Karpas-422 (cell line): Measurements from ENCODE around the gene C16orf87. TPM values are rescaled to one million over a fixed set of nuclear protein-coding genes. Genes with fewer than 3 reads are reported as not detected.

ENCODE experiments used
- DNase-seq: peaks from one replicate; pipeline ENCODE4 v3.0.0-alpha.2; 2015
- H2AFZ ChIP-seq: fragments of 200-600 bp; sonication (generic); 2 replicates; pipeline ENCODE4 v1.6.1; 2014; ENCODE audit warnings: antibody characterized with exemption, low read length, mixed read lengths
- H3K27ac ChIP-seq: fragments of 200-600 bp; sonication (generic); 2 replicates; pipeline ENCODE4 v1.5.1; 2014; ENCODE audit warnings: mild to moderate bottlenecking, low read length, moderate library complexity
- H3K27me3 ChIP-seq: fragments of 200-600 bp; sonication (generic); 2 replicates; pipeline ENCODE4 v1.6.1; 2014; ENCODE audit warnings: low read length, mixed read lengths
- H3K36me3 ChIP-seq: fragments of 200-600 bp; sonication (generic); 2 replicates; pipeline ENCODE4 v1.6.1; 2014; ENCODE audit warnings: low read length, mixed read lengths; ENCODE audit not compliant: insufficient read depth
- H3K4me1 ChIP-seq: fragments of 200-600 bp; sonication (generic); 2 replicates; pipeline ENCODE4 v1.6.1; 2014; ENCODE audit warnings: mild to moderate bottlenecking, low read length, mixed read lengths
- H3K4me2 ChIP-seq: fragments of 200-600 bp; sonication (generic); 2 replicates; pipeline ENCODE4 v1.6.1; 2014; ENCODE audit warnings: low read length, low read depth, mild to moderate bottlenecking; ENCODE audit not compliant: poor library complexity, severe bottlenecking
- H3K4me3 ChIP-seq: fragments of 200-600 bp; sonication (generic); 2 replicates; pipeline ENCODE4 v1.5.1; 2014; ENCODE audit warnings: mild to moderate bottlenecking, antibody characterized with exemption, low read length, mixed read lengths
- H3K79me2 ChIP-seq: fragments of 200-600 bp; sonication (generic); 2 replicates; pipeline ENCODE4 v1.6.1; 2014; ENCODE audit warnings: mild to moderate bottlenecking, low read length, mixed read lengths
- H3K9ac ChIP-seq: fragments of 200-600 bp; sonication (generic); 2 replicates; pipeline ENCODE4 v1.6.0; 2014; ENCODE audit warnings: low read length
- H3K9me2 ChIP-seq: fragments of 200-600 bp; sonication (generic), shearing (Covaris generic); replicated peaks from 2 replicates; pipeline ENCODE4 v1.6.0; 2014; ENCODE audit warnings: mild to moderate bottlenecking, low read length, moderate library complexity; ENCODE audit not compliant: insufficient read depth
- H3K9me3 ChIP-seq: fragments of 300-700, 200-600 bp; sonication (generic); 2 replicates; pipeline ENCODE4 v1.6.1; 2014; ENCODE audit warnings: low read length, mixed read lengths
- H4K20me1 ChIP-seq: fragments of 200-600 bp; sonication (generic); 2 replicates; pipeline ENCODE4 v1.6.1; 2014; ENCODE audit warnings: mild to moderate bottlenecking, antibody characterized with exemption, low read length, low read depth; ENCODE audit not compliant: insufficient read depth
- total RNA-seq: library from RNA; depleted of rRNA; stranded (reverse); fragments of >200 nt; shearing (Covaris generic); gene quantifications from 2 replicates; pipeline ENCODE4 v1.2.3, GENCODE V29; 2014; ENCODE audit warnings: low replicate concordance

The C16orf87 gene
- total RNA-seq, 1 experiment from 2014 or later = 37.8 TPM

GRCh38 chr16:46814790-46815189 lies 16.2 kb downstream of the C16orf87 start:
- H3K9ac ChIP-seq = no peak overlapping the region
- H3K4me3 ChIP-seq = no peak overlapping the region
- H3K9me3 ChIP-seq = no peaks in the 10 kb centered on the region
- no peak overlapping the region for H3K4me2 ChIP-seq
- H3K9me2 ChIP-seq = no peaks in the 10 kb centered on the region
- peaks cover 55% of the 10 kb centered on the region for H3K4me1 ChIP-seq
- peaks cover 11% of the 10 kb centered on the region; the same call in 1 of the 2 replicates for H4K20me1 ChIP-seq
- peaks cover 94% of the 10 kb centered on the region for H3K79me2 ChIP-seq
- no peak overlapping the region for H2AFZ ChIP-seq
- peak overlapping the region; percentile 80 for H3K27ac ChIP-seq
- DNase-seq = no peak
- H3K27me3 ChIP-seq = no peaks in the 10 kb centered on the region
- peaks cover 18% of the 10 kb centered on the region for H3K36me3 ChIP-seq

GRCh38 chr16:46813611-46814010 lies 17.4 kb downstream of the C16orf87 start:
- H3K79me2 ChIP-seq = peaks cover 91% of the 10 kb centered on the region
- no peak overlapping the region for H3K9ac ChIP-seq

GRCh38 chr16:46812781-46813540 lies 18.0 kb downstream of the C16orf87 start:
- Histone ChIP-seq H3K27me3 (no peaks in the 10 kb centered on the region), H2AFZ (no peak overlapping the region), H3K9ac (peak overlapping the region; percentile 51), H3K4me3 (peak overlapping the region; percentile 5; the same call in 1 of the 2 replicates), H3K9me2 (no peaks in the 10 kb centered on the region), H3K27ac (peak overlapping the region; percentile 80), H4K20me1 (peaks cover 11% of the 10 kb centered on the region; the same call in 1 of the 2 replicates), H3K4me2 (peak overlapping the region; percentile 42), H3K79me2 (peaks cover 93% of the 10 kb centered on the region), H3K9me3 (no peaks in the 10 kb centered on the region), H3K36me3 (peaks cover 18% of the 10 kb centered on the region), H3K4me1 (peaks cover 74% of the 10 kb centered on the region)
- no peak for DNase-seq

More at GRCh38 chr16:46813611-46814010, 17.4 kb downstream of the C16orf87 start:
- Histone ChIP-seq H3K27ac (peak overlapping the region; percentile 80), H2AFZ (no peak overlapping the region), H3K36me3 (peaks cover 18% of the 10 kb centered on the region), H3K9me2 (no peaks in the 10 kb centered on the region), H4K20me1 (peaks cover 11% of the 10 kb centered on the region; the same call in 1 of the 2 replicates), H3K4me2 (peak overlapping the region; percentile 42), H3K4me1 (peaks cover 67% of the 10 kb centered on the region), H3K9me3 (no peaks in the 10 kb centered on the region), H3K4me3 (no peak overlapping the region), H3K27me3 (no peaks in the 10 kb centered on the region)
- no peak for DNase-seq

- H3K79me2 ChIP-seq = peaks cover 93% of the 10 kb centered on the region
- peak overlapping the region; percentile 81 for H3K4me2 ChIP-seq
- peaks cover 22% of the 10 kb centered on the region for H3K36me3 ChIP-seq
- H2AFZ ChIP-seq = no peak overlapping the region
- DNase-seq = no peak
- no peaks in the 10 kb centered on the region for H3K27me3 ChIP-seq
- peaks cover 86% of the 10 kb centered on the region for H3K4me1 ChIP-seq
- no peak overlapping the region for H3K9ac ChIP-seq
- no peaks in the 10 kb centered on the region for H3K9me2 ChIP-seq
- H4K20me1 ChIP-seq = peaks cover 11% of the 10 kb centered on the region; the same call in 1 of the 2 replicates
- peak overlapping the region; percentile 98 for H3K27ac ChIP-seq
- H3K4me3 ChIP-seq = no peak overlapping the region
- no peaks in the 10 kb centered on the region for H3K9me3 ChIP-seq
Observed at GRCh38 chr16:46811682-46812081, 19.3 kb downstream of the C16orf87 start.

- Histone ChIP-seq H3K27me3 (no peaks in the 10 kb centered on the region), H3K4me1 (peaks cover 91% of the 10 kb centered on the region), H3K36me3 (peaks cover 31% of the 10 kb centered on the region), H2AFZ (no peak overlapping the region), H3K9me3 (no peaks in the 10 kb centered on the region), H3K9ac (peak overlapping the region; percentile 63), H3K27ac (peak overlapping the region; percentile 98), H3K9me2 (no peaks in the 10 kb centered on the region), H3K4me2 (peak overlapping the region; percentile 81), H4K20me1 (peaks cover 3% of the 10 kb centered on the region; the same call in 1 of the 2 replicates), H3K79me2 (peaks cover 92% of the 10 kb centered on the region), H3K4me3 (peak overlapping the region; percentile 57)
- peak; percentile 91 for DNase-seq
Observed at GRCh38 chr16:46808997-46809396, 22.0 kb downstream of the C16orf87 start.

- peak overlapping the region; percentile 55; the same call in 1 of the 2 replicates for H3K9ac ChIP-seq
- H3K79me2 ChIP-seq = peaks cover 92% of the 10 kb centered on the region
- H3K4me3 ChIP-seq = peak overlapping the region; percentile 57
- H3K4me1 ChIP-seq = peaks cover 88% of the 10 kb centered on the region
- H3K4me2 ChIP-seq = peak overlapping the region; percentile 81
- H3K36me3 ChIP-seq = peaks cover 41% of the 10 kb centered on the region
- no peak for DNase-seq
- H3K27ac ChIP-seq = peak overlapping the region; percentile 98
- no peaks in the 10 kb centered on the region for H3K27me3 ChIP-seq
- no peak overlapping the region for H2AFZ ChIP-seq
- no peaks in the 10 kb centered on the region for H3K9me2 ChIP-seq
- H4K20me1 ChIP-seq = no peaks in the 10 kb centered on the region
- no peaks in the 10 kb centered on the region for H3K9me3 ChIP-seq
Observed at GRCh38 chr16:46807336-46807735, 23.6 kb downstream of the C16orf87 start.

GRCh38 chr16:46803373-46803772 lies 27.6 kb downstream of the C16orf87 start:
- Histone ChIP-seq H3K36me3 (peaks cover 59% of the 10 kb centered on the region), H2AFZ (no peak overlapping the region), H3K9me3 (no peaks in the 10 kb centered on the region), H4K20me1 (no peaks in the 10 kb centered on the region), H3K4me1 (peaks cover 77% of the 10 kb centered on the region), H3K4me2 (no peak overlapping the region), H3K79me2 (peaks cover 86% of the 10 kb centered on the region), H3K27ac (peak overlapping the region; percentile 71), H3K27me3 (no peaks in the 10 kb centered on the region), H3K4me3 (no peak overlapping the region), H3K9ac (no peak overlapping the region), H3K9me2 (no peaks in the 10 kb centered on the region)
- no peak for DNase-seq

- Histone ChIP-seq H3K9me3 (no peaks in the 10 kb centered on the region), H2AFZ (no peak overlapping the region), H4K20me1 (no peaks in the 10 kb centered on the region), H3K27ac (peak overlapping the region; percentile 71), H3K4me2 (peak overlapping the region; percentile 46), H3K79me2 (peaks cover 79% of the 10 kb centered on the region), H3K4me1 (peaks cover 59% of the 10 kb centered on the region), H3K9ac (no peak overlapping the region), H3K4me3 (no peak overlapping the region), H3K27me3 (no peaks in the 10 kb centered on the region), H3K9me2 (no peaks in the 10 kb centered on the region), H3K36me3 (peaks cover 63% of the 10 kb centered on the region)
- DNase-seq = no peak
Observed at GRCh38 chr16:46801428-46802049, 29.4 kb downstream of the C16orf87 start.
